HG03571 (cell line): Measurements from ENCODE around the gene CPEB3.
"Not testable (repeated sequence)": the region's sequence is repeated elsewhere in the genome, so short reads cannot be mapped to it uniquely, and the experiment has no call there.

Experiments used
- ATAC-seq: cut with Tn5 transposase; IDR thresholded peaks from one replicate; pipeline ENCODE4 v1.9.1; 2021; ENCODE audit not compliant: unreplicated experiment

The CPEB3 gene

GRCh38 chr10:92216608-92217007 is 74.3 kb downstream of the CPEB3 start:
- ATAC-seq: not testable (repeated sequence)

GRCh38 chr10:92215222-92215621 is 75.7 kb downstream of the CPEB3 start:
- not testable (repeated sequence) for ATAC-seq

- no peak for ATAC-seq
Measured at GRCh38 chr10:92213049-92213448, 77.8 kb downstream of the CPEB3 start.

- ATAC-seq: no peak
Measured at GRCh38 chr10:92208736-92209135, 82.1 kb downstream of the CPEB3 start.

- ATAC-seq: no peak
Measured at GRCh38 chr10:92208157-92208720, 82.6 kb downstream of the CPEB3 start.

- ATAC-seq: no peak
Measured at GRCh38 chr10:92207061-92207460, 83.8 kb downstream of the CPEB3 start.

GRCh38 chr10:92203919-92204623 is 86.8 kb downstream of the CPEB3 start:
- ATAC-seq: no peak

- no peak for ATAC-seq
Measured at GRCh38 chr10:92202536-92202935, 88.3 kb downstream of the CPEB3 start.

- no peak for ATAC-seq
Measured at GRCh38 chr10:92200564-92200963, 90.3 kb downstream of the CPEB3 start.

GRCh38 chr10:92187101-92187500 is 103.8 kb downstream of the CPEB3 start:
- no peak for ATAC-seq

- ATAC-seq: no peak
Measured at GRCh38 chr10:92184977-92185376, 105.9 kb downstream of the CPEB3 start.

- ATAC-seq: no peak
Measured at GRCh38 chr10:92183199-92183598, 107.7 kb downstream of the CPEB3 start.

- no peak for ATAC-seq
Measured at GRCh38 chr10:92181575-92181974, 109.3 kb downstream of the CPEB3 start.

- no peak for ATAC-seq
Measured at GRCh38 chr10:92180399-92180798, 110.5 kb downstream of the CPEB3 start.

- no peak for ATAC-seq
Measured at GRCh38 chr10:92177546-92177945, 113.3 kb downstream of the CPEB3 start.

GRCh38 chr10:92175164-92175563 is 115.7 kb downstream of the CPEB3 start:
- no peak for ATAC-seq

GRCh38 chr10:92173996-92174395 is 116.9 kb downstream of the CPEB3 start:
- ATAC-seq: no peak

- no peak for ATAC-seq
Measured at GRCh38 chr10:92164036-92164696, 126.7 kb downstream of the CPEB3 start.

- no peak for ATAC-seq
Measured at GRCh38 chr10:92162541-92162940, 128.3 kb downstream of the CPEB3 start.

GRCh38 chr10:92156874-92157773 is 133.8 kb downstream of the CPEB3 start:
- ATAC-seq: no peak

GRCh38 chr10:92150823-92151222 is 140.1 kb downstream of the CPEB3 start:
- no peak for ATAC-seq
